PFSK-1 (cell line): ENCODE measurements around the gene ABCB9.

Experiments used
- FOXP2 ChIP-seq: optimal IDR thresholded peaks from 2 replicates; pipeline ENCODE3; 2011; ENCODE audit warnings: borderline replicate concordance, control low read depth, inconsistent platforms; ENCODE audit not compliant: insufficient read depth; ENCODE audit errors: extremely low read length, extremely low read depth
- POLR2AphosphoS5 ChIP-seq: IDR thresholded peaks from 2 replicates; pipeline ENCODE4 v1.6.1; 2012; ENCODE audit warnings: low read depth, mild to moderate bottlenecking, control low read depth, low read length, moderate library complexity
- REST ChIP-seq, 2 experiments: IDR thresholded peaks; 2 replicates each; pipeline versions ENCODE4 v1.6.1 to v1.8.0; 2011 to 2012; ENCODE audit warnings: low read depth in 2 of 2, low read length in 2 of 2, control low read depth in 1 of 2, inconsistent platforms in 1 of 2, mild to moderate bottlenecking in 1 of 2, moderate library complexity in 1 of 2; ENCODE audit not compliant: insufficient read depth in 1 of 2
- TAF1 ChIP-seq: IDR thresholded peaks from 2 replicates; pipeline ENCODE4 v1.6.1; 2012; ENCODE audit warnings: low read length, control low read depth, borderline replicate concordance; ENCODE audit not compliant: insufficient read depth

- TF ChIP-seq REST (IDR thresholded peaks at IDR 0.05; ENCODE audit: insufficient read depth in 1 of 2, low read depth in 2 of 2, low read length in 2 of 2) (no peak), FOXP2 (no peak), POLR2AphosphoS5 (no peak), TAF1 (no peak)
Measured at GRCh38 chr12:122899887-122900286, 66.4 kb downstream of the ABCB9 start.
